GM12878 (cell line): ENCODE measurements around the gene CHD1. TPM values are rescaled to one million over a fixed set of nuclear protein-coding genes. Genes with fewer than 3 reads are reported as not detected.

ENCODE experiments used
- ATAC-seq: fragments of 200-7000 bp; cut with Tn5 transposase; 3 replicates; pipeline ENCODE4 v1.9.1; 2020; ENCODE audit warnings: mild to moderate bottlenecking, moderate library complexity
- BruUV-seq: library from RNA; stranded (reverse); fragments of 400-500 nt; replicated peaks from 2 replicates; lab custom pipeline; 2021; lab: Mats Ljungman, UMichigan
- CTCF ChIA-PET: fragments of 300-600 bp; sonication (Branson Sonifier 250); formaldehyde crosslinking; extraction: SDS; loops from one replicate; lab custom pipeline; 2021; ENCODE audit warnings: inconsistent platforms; lab: Yijun Ruan, JAX
- POLR2A ChIA-PET: fragments of 350-600 bp; formaldehyde crosslinking; extraction: SDS; loops from one replicate; lab custom pipeline; 2021; ENCODE audit warnings: inconsistent platforms; lab: Charles Lee
- RAD21 ChIA-PET: fragments of 300-600 bp; sonication (Branson Sonifier 250); formaldehyde crosslinking; loops from one replicate; lab custom pipeline; 2023; ENCODE audit warnings: antibody characterized with exemption; ENCODE audit not compliant: unreplicated experiment; lab: Charles Lee
- SMC1A ChIA-PET: fragments of 300-600 bp; sonication (Branson Sonifier 250); formaldehyde crosslinking; loops from one replicate; lab custom pipeline; 2023; ENCODE audit not compliant: unreplicated experiment, uncharacterized antibody; lab: Charles Lee
- DNase-seq: peaks from one replicate; pipeline ENCODE4 v3.0.0-alpha.2; 2011; ENCODE audit warnings: low read depth, low spot score
- FAIRE-seq: peaks from 3 replicates; lab custom pipeline; 2011; peaks lifted over from hg19 to GRCh38; lab: Jason Lieb, UNC
- H2AFZ ChIP-seq: 2 replicates; pipeline ENCODE4 v1.6.0; 2011; ENCODE audit warnings: low read depth, low read length, control low read depth; ENCODE audit not compliant: control insufficient read depth
- H3K27ac ChIP-seq: 2 replicates; pipeline ENCODE4 v1.5.1; 2011; ENCODE audit warnings: control low read depth; ENCODE audit not compliant: control insufficient read depth, insufficient read depth
- H3K27me3 ChIP-seq, 2 experiments: replicated peaks in 1 of 2; 2 replicates each; pipeline versions ENCODE4 v1.6.0 to v1.6.1; 2011; ENCODE audit warnings: low read length in 1 of 2; ENCODE audit not compliant: control insufficient read depth in 2 of 2, insufficient read depth in 2 of 2
- H3K36me3 ChIP-seq, 2 experiments: 2 replicates each; pipeline ENCODE4 v1.5.1; 2011; ENCODE audit warnings: low read length in 1 of 2; ENCODE audit not compliant: control insufficient read depth in 2 of 2, insufficient read depth in 2 of 2
- H3K4me1 ChIP-seq: 2 replicates; pipeline ENCODE4 v1.6.1; 2011; ENCODE audit warnings: mild to moderate bottlenecking, low read length, moderate library complexity, mixed read lengths; ENCODE audit not compliant: control insufficient read depth, insufficient read depth
- H3K4me2 ChIP-seq: 2 replicates; pipeline ENCODE4 v1.6.0; 2011; ENCODE audit warnings: control low read depth; ENCODE audit not compliant: control insufficient read depth, insufficient read depth
- H3K4me3 ChIP-seq: fragments of 200-600 bp; sonication (generic); 2 replicates; pipeline ENCODE4 v1.5.1; 2016
- H3K79me2 ChIP-seq: 2 replicates; pipeline ENCODE4 v1.6.0; 2011; ENCODE audit warnings: low read length; ENCODE audit not compliant: control insufficient read depth, insufficient read depth
- H3K9ac ChIP-seq: 2 replicates; pipeline ENCODE4 v1.8.0; 2011; ENCODE audit warnings: low read length, control low read depth, mixed read lengths; ENCODE audit not compliant: control insufficient read depth, insufficient read depth
- H3K9me3 ChIP-seq: replicated peaks from 3 replicates; pipeline ENCODE4 v1.5.1; 2011; ENCODE audit warnings: mild to moderate bottlenecking, low read length; ENCODE audit not compliant: control insufficient read depth, insufficient read depth
- H4K20me1 ChIP-seq: 2 replicates; pipeline ENCODE4 v1.6.0; 2011; ENCODE audit not compliant: control insufficient read depth, insufficient read depth
- KDM1A ChIP-seq: fragments of 200-600 bp; sonication (generic); IDR thresholded peaks from 2 replicates; pipeline ENCODE4 v1.6.1; 2016; ENCODE audit warnings: borderline replicate concordance
- RAD21 ChIP-seq: IDR thresholded peaks from 2 replicates; pipeline ENCODE4 v1.6.1; 2011; ENCODE audit warnings: mild to moderate bottlenecking, low read depth, low read length, moderate library complexity; ENCODE audit not compliant: insufficient read depth
- WGBS: methylation state at CpG from one replicate; pipeline ENCODE4 v1.1.6; 2016; ENCODE audit warnings: low lambda C conversion rate; ENCODE audit not compliant: insufficient replicate concordance, insufficient coverage; ENCODE audit errors: missing lambda C conversion rate; 5-methylcytosine and 5-hydroxymethylcytosine counted together
- in situ Hi-C: fragments of 300-500 bp; cut with MboI; formaldehyde crosslinking; loops from 9 replicates; pipeline ENCODE4 v1.14.3; 2018; ENCODE audit warnings: mixed read lengths
- intact Hi-C: fragments of 100-400 bp; cut with micrococcal nuclease; formaldehyde crosslinking; loops from one replicate; pipeline ENCODE4 v1.14.2; 2022; ENCODE audit not compliant: unreplicated experiment
- polyA plus RNA-seq, 11 experiments: library from polyadenylated mRNA; depleted of rRNA in 4 of 11; unstranded in 6 of 11; stranded (reverse) in 5 of 11; fragments of >200 nt; fragmentation: Nextera tagmentation in 4 of 11; fragmentation: Illumina TruSeq in 1 of 11; extraction: Ambion mirVana in 4 of 11; extraction: Trizol in 1 of 11; gene quantifications; 1 replicate in 1 of 11; 2 replicates in 10 of 11; pipeline versions ENCODE4 v1.2.1 to v1.2.3, GENCODE V29; 2011 to 2016; ENCODE audit warnings: inconsistent platforms in 2 of 11, missing spikeins in 2 of 11, low read depth in 1 of 11
- total RNA-seq, 4 experiments: library from RNA; depleted of rRNA in 3 of 4; stranded (reverse); fragments of >200 nt in 3 of 4; fragmentation: Illumina TruSeq in 1 of 4; extraction: Trizol in 1 of 4; gene quantifications; 2 replicates each; pipeline versions ENCODE4 v1.2.1 to v1.2.3, GENCODE V29; 2013 to 2021
- TF ChIP-seq, protein P1 (sequence below), 3 experiments: IDR thresholded peaks in 2 of 3; conservative IDR thresholded peaks in 1 of 3; 2 replicates each; pipeline ENCODE4 v1.5.1; 2011; ENCODE audit warnings: low read depth in 3 of 3, low read length in 3 of 3, mild to moderate bottlenecking in 3 of 3, control low read depth in 2 of 3, moderate library complexity in 2 of 3, inconsistent platforms in 1 of 3, mixed read lengths in 1 of 3; ENCODE audit not compliant: control insufficient read depth in 2 of 3, insufficient read depth in 1 of 3; ENCODE audit errors: extremely low read depth in 1 of 3

Gene CHD1
- total and polyA plus RNA-seq, 10 of the 15 experiments (the other 5 are each of a cell fraction or from before 2014, with no cell fraction given), result 25.5 to 158 (median 50.5) TPM

- no peak overlapping the region for H3K4me2 ChIP-seq
- no peak for FAIRE-seq
- WGBS, result 97% methylated on average over 4 of the region's 4 CpGs
- POLR2A ChIA-PET, result no interaction called here
- RAD21 ChIA-PET, result interaction anchor here (0.6 to 1.7 kb wide), 4 partner anchors 10 to 91 kb away, joined by 3 to 5 read pairs (median 4); no protein-coding TSS in a partner anchor
- CTCF ChIA-PET, result interaction anchor here (0.9 to 2.4 kb wide), 3 partner anchors 63 to 91 kb away, joined by 3 to 13 read pairs (median 5); no protein-coding TSS in a partner anchor
- TF ChIP-seq KDM1A, result no peak
- peak; percentile 37; the same call in 1 of the 2 replicates for TF ChIP-seq RAD21
- TF ChIP-seq, protein P1, sequence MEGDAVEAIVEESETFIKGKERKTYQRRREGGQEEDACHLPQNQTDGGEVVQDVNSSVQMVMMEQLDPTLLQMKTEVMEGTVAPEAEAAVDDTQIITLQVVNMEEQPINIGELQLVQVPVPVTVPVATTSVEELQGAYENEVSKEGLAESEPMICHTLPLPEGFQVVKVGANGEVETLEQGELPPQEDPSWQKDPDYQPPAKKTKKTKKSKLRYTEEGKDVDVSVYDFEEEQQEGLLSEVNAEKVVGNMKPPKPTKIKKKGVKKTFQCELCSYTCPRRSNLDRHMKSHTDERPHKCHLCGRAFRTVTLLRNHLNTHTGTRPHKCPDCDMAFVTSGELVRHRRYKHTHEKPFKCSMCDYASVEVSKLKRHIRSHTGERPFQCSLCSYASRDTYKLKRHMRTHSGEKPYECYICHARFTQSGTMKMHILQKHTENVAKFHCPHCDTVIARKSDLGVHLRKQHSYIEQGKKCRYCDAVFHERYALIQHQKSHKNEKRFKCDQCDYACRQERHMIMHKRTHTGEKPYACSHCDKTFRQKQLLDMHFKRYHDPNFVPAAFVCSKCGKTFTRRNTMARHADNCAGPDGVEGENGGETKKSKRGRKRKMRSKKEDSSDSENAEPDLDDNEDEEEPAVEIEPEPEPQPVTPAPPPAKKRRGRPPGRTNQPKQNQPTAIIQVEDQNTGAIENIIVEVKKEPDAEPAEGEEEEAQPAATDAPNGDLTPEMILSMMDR (IDR thresholded peaks at IDR 0.05 in 2 of 3, conservative IDR thresholded peaks at IDR 0.05 in 1 of 3; ENCODE audit: control insufficient read depth in 2 of 3, extremely low read depth in 1 of 3, insufficient read depth in 1 of 3, low read depth in 3 of 3, low read length in 3 of 3), result 0 out of 6 replicates have a peak, but pooled peaks of 1 of the 3 experiments have one; percentile 2
- TF ChIP-seq, all 136 proteins: peak for 2
- Histone ChIP-seq H4K20me1 (no peaks in the 10 kb centered on the region), H2AFZ (no peak overlapping the region; the same call in 1 of the 2 replicates), H3K27me3 (no peaks in the 10 kb centered on the region), H3K36me3 (no peaks in the 10 kb centered on the region), H3K9ac (no peak overlapping the region), H3K79me2 (no peaks in the 10 kb centered on the region), H3K4me1 (no peaks in the 10 kb centered on the region), H3K9me3 (no peaks in the 10 kb centered on the region), H3K27ac (no peak overlapping the region), H3K4me3 (no peak overlapping the region)
- SMC1A ChIA-PET, result interaction anchor here (0.9 to 2.2 kb wide), 5 partner anchors 15 to 91 kb away, joined by 3 to 12 read pairs (median 3); no protein-coding TSS in a partner anchor
- no TSS peak for BruUV-seq
- in situ Hi-C loops, result no loop called here
- ATAC-seq (no peak), DNase-seq (no peak)
- intact Hi-C loops, result loop anchor here (1.0 kb wide), 1 partner anchor 63 kb away; no protein-coding TSS in a partner anchor
These were observed 40.6 kb upstream of the CHD1 start for GRCh38 chr5:98969400-98969799.
